MCF 10A (cell line): ENCODE data around the gene RNGTT. TPM values are rescaled to one million over a fixed set of nuclear protein-coding genes. Genes with fewer than 3 reads are reported as not detected.
A peak's percentile ranks its signal among the peaks of the same experiment; 100 is the strongest.
"Not testable (repeated sequence)": the region's sequence is repeated elsewhere in the genome, so short reads cannot be mapped to it uniquely, and the experiment has no call there.

Source experiments
- BruUV-seq: library from RNA; stranded (reverse); fragments of 400-500 nt; replicated peaks from 2 replicates; lab custom pipeline; 2021; lab: Mats Ljungman, UMichigan
- CTCF ChIA-PET: fragments of 300-600 bp; sonication (Branson Sonifier 250); formaldehyde crosslinking; extraction: SDS; loops from one replicate; lab custom pipeline; 2021; ENCODE audit warnings: antibody characterized with exemption, inconsistent platforms; lab: Yijun Ruan, JAX
- POLR2A ChIA-PET: fragments of 300-600, 350-650 bp; sonication (Branson Sonifier 250); formaldehyde crosslinking; extraction: SDS; loops from one replicate; lab custom pipeline; 2020; ENCODE audit warnings: antibody characterized with exemption, inconsistent platforms; lab: Yijun Ruan, JAX
- DNase-seq: peaks from one replicate; pipeline ENCODE4 v3.0.0-alpha.2; 2018; ENCODE audit not compliant: unreplicated experiment
- H3K27ac Mint-ChIP-seq: one replicate; pipeline ENCODE4 v1.8.0; 2022; ENCODE audit warnings: mild to moderate bottlenecking, low read depth, mixed read lengths; ENCODE audit not compliant: unreplicated experiment
- H3K27me3 Mint-ChIP-seq: one replicate; pipeline ENCODE4 v1.8.0; 2022; ENCODE audit warnings: mixed read lengths; ENCODE audit not compliant: insufficient read depth, unreplicated experiment
- H3K36me3 Mint-ChIP-seq: one replicate; pipeline ENCODE4 v1.8.0; 2022; ENCODE audit warnings: mild to moderate bottlenecking, moderate library complexity, mixed read lengths; ENCODE audit not compliant: insufficient read depth, unreplicated experiment
- H3K4me1 Mint-ChIP-seq: one replicate; pipeline ENCODE4 v1.8.0; 2022; ENCODE audit warnings: mixed read lengths; ENCODE audit not compliant: insufficient read depth, unreplicated experiment
- H3K4me3 Mint-ChIP-seq: one replicate; pipeline ENCODE4 v1.8.0; 2022; ENCODE audit warnings: mild to moderate bottlenecking, moderate library complexity, mixed read lengths; ENCODE audit not compliant: unreplicated experiment
- H3K9me3 Mint-ChIP-seq: one replicate; pipeline ENCODE4 v1.8.0; 2022; ENCODE audit warnings: mixed read lengths; ENCODE audit not compliant: unreplicated experiment
- CTCF ChIP-seq: fragments of 200-600 bp; IDR thresholded peaks from one replicate; pipeline ENCODE4 v1.8.0; 2022; ENCODE audit warnings: antibody characterized with exemption, mild to moderate bottlenecking; ENCODE audit not compliant: unreplicated experiment
- intact Hi-C: fragments of 100-400 bp; cut with micrococcal nuclease; formaldehyde crosslinking; loops from 2 replicates; pipeline ENCODE4 v1.14.1; 2022
- total RNA-seq: library from RNA; stranded (reverse); gene quantifications from 2 replicates; pipeline ENCODE4 v1.2.3, GENCODE V29; 2022

Gene RNGTT
- total RNA-seq, 1 experiment from 2014 or later = 14.6 TPM

GRCh38 chr6:88804701-88805100, 158.7 kb downstream of the RNGTT start:
- no peak for DNase-seq
- ChIA-PET CTCF (interaction anchor here (0.6 to 1.3 kb wide), 3 partner anchors 10 to 1725 kb away, joined by 3 to 4 read pairs (median 4); no protein-coding TSS in a partner anchor), POLR2A (interaction anchor here (0.6 kb wide), 1 partner anchor 31 kb away, joined by 3 read pairs; no protein-coding TSS in a partner anchor)
- H3K9me3 Mint-ChIP-seq = peaks cover 20% of the 10 kb centered on the region
- no peaks in the 10 kb centered on the region for H3K27me3 Mint-ChIP-seq
- peaks cover 13% of the 10 kb centered on the region for H3K36me3 Mint-ChIP-seq
- H3K27ac Mint-ChIP-seq = no peak overlapping the region
- intact Hi-C loops = no loop called here
- BruUV-seq = no TSS peak
- no peak overlapping the region for H3K4me3 Mint-ChIP-seq
- H3K4me1 Mint-ChIP-seq = peaks cover 6% of the 10 kb centered on the region
- TF ChIP-seq CTCF = no peak

- BruUV-seq = no TSS peak
- intact Hi-C loops = loop anchor here (10.0 kb wide), 1 partner anchor 291 kb away; no protein-coding TSS in a partner anchor
- H3K4me3 Mint-ChIP-seq = no peak overlapping the region
Observed at GRCh38 chr6:88785478-88785877, 177.9 kb downstream of the RNGTT start.

GRCh38 chr6:88780714-88781389, 182.6 kb downstream of the RNGTT start:
- ChIA-PET CTCF (interaction anchor here (0.5 to 2.4 kb wide), 38 partner anchors 8 to 1504 kb away, joined by 3 to 17 read pairs (median 4); no protein-coding TSS in a partner anchor), POLR2A (interaction anchor here (1.4 kb wide), 1 partner anchor 222 kb away, joined by 3 read pairs; no protein-coding TSS in a partner anchor)
- intact Hi-C loops = loop anchor here (1.0 to 10.0 kb wide), 5 partner anchors 89 to 949 kb away; no protein-coding TSS in a partner anchor
- Mint-ChIP-seq H3K27me3 (no peaks in the 10 kb centered on the region), H3K4me3 (no peak overlapping the region), H3K9me3 (no peaks in the 10 kb centered on the region), H3K27ac (no peak overlapping the region), H3K36me3 (no peaks in the 10 kb centered on the region), H3K4me1 (peaks cover 5% of the 10 kb centered on the region)
- TF ChIP-seq CTCF = peak; percentile 70
- DNase-seq = peak; percentile 91
- no TSS peak for BruUV-seq

More at GRCh38 chr6:88785478-88785877, 177.9 kb downstream of the RNGTT start:
- peaks cover 4% of the 10 kb centered on the region for H3K4me1 Mint-ChIP-seq
- no peaks in the 10 kb centered on the region for H3K27me3 Mint-ChIP-seq
- no peak for DNase-seq
- H3K27ac Mint-ChIP-seq = no peak overlapping the region
- no peaks in the 10 kb centered on the region for H3K9me3 Mint-ChIP-seq
- CTCF ChIA-PET = interaction anchor here (0.5 to 1.4 kb wide), 3 partner anchors 293 to 1277 kb away, joined by 3 to 7 read pairs (median 5); no protein-coding TSS in a partner anchor
- POLR2A ChIA-PET = interaction anchor here (0.7 kb wide), 1 partner anchor 178 kb away, joined by 4 read pairs; the partner anchor contains the start of gene RNGTT
- TF ChIP-seq CTCF = no peak
- H3K36me3 Mint-ChIP-seq = no peaks in the 10 kb centered on the region

GRCh38 chr6:88775866-88776571, 187.4 kb downstream of the RNGTT start:
- no peak for TF ChIP-seq CTCF
- no peaks in the 10 kb centered on the region for H3K27me3 Mint-ChIP-seq
- no peak overlapping the region for H3K27ac Mint-ChIP-seq
- DNase-seq = no peak
- H3K4me1 Mint-ChIP-seq = peaks cover 5% of the 10 kb centered on the region
- no peaks in the 10 kb centered on the region for H3K36me3 Mint-ChIP-seq
- CTCF ChIA-PET = interaction anchor here (0.7 to 1.1 kb wide), 2 partner anchors 10 to 14 kb away, joined by 3 read pairs; no protein-coding TSS in a partner anchor
- intact Hi-C loops = no loop called here
- no peaks in the 10 kb centered on the region for H3K9me3 Mint-ChIP-seq
- POLR2A ChIA-PET = no interaction called here
- no TSS peak for BruUV-seq
- H3K4me3 Mint-ChIP-seq = no peak overlapping the region

- intact Hi-C loops, H3K27me3 Mint-ChIP-seq, BruUV-seq, CTCF ChIA-PET, H3K4me1 Mint-ChIP-seq, POLR2A ChIA-PET, H3K36me3 Mint-ChIP-seq, H3K9me3 Mint-ChIP-seq, H3K4me3 Mint-ChIP-seq, DNase-seq, H3K27ac Mint-ChIP-seq: not testable (repeated sequence)
Observed at GRCh38 chr6:88768114-88768513, 195.3 kb downstream of the RNGTT start.
